ENCODE measurements around the gene NQO1. TPM values are rescaled to one million over a fixed set of nuclear protein-coding genes. Genes with fewer than 3 reads are reported as not detected.

The NQO1 gene
- total and polyA plus RNA-seq, 9 of the 15 experiments (the other 6 are each of a cell fraction or from before 2014, with no cell fraction given) = 96.7 to 198 (median 122) TPM

DNA sequence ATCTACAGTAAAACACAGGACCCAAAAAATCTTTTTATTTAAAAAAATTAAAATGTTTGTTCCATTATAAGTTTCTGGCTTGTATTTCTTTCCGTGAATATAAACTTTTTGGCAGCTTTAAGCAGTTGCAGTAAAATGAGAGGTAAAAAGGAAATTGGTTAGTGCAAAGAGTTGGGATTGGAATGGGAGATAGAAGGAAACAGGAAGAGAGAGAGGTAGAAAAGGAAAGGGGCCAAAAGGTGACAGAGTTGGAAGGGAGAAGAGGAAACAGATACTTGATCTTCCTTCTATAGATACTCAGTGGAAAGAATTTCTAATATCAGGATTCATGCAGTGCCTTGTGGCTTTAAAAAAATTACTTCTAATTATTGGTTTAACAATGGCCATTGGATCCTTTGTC lies 63.5 kb downstream of the NQO1 start:
- no peaks in the 10 kb centered on the region for H3K27me3 ChIP-seq (ENCODE audit: control insufficient read depth in 2 of 2, insufficient read depth in 2 of 2, low read length in 2 of 2)
- TF ChIP-seq SIX5 (IDR thresholded peaks at IDR 0.05; ENCODE audit: borderline replicate concordance in 1 of 2, insufficient read depth in 1 of 2, low read depth in 1 of 2, low read length in 2 of 2) (no peak), RHOXF2B (CRISPR knock-in tag; conservative IDR thresholded peaks at IDR 0.05) (no peak), MAX (CRISPR knock-in tag; IDR thresholded peaks at IDR 0.05) (no peak), PHTF2 (CRISPR knock-in tag; IDR thresholded peaks at IDR 0.05) (no peak)
- H3K9me1 ChIP-seq (ENCODE audit: control insufficient read depth, insufficient read depth, low read length) = no peaks in the 10 kb centered on the region
- H3K9me3 ChIP-seq (replicated peaks; ENCODE audit: control insufficient read depth, insufficient read depth, low read depth, low read length) = no peaks in the 10 kb centered on the region
- H2AFZ ChIP-seq (ENCODE audit: low read depth, low read length) = no peak overlapping the region
- H3K4me3 ChIP-seq = no peak overlapping the region
- no peaks in the 10 kb centered on the region for H4K20me1 ChIP-seq (replicated peaks; ENCODE audit: control insufficient read depth, insufficient read depth, low read length)
- FAIRE-seq = no peak
- POLR2A ChIA-PET = interaction anchor here (1.1 kb wide), 1 partner anchor 8 kb away, joined by 4 read pairs; no protein-coding TSS in a partner anchor
- no TSS peak for BruUV-seq (replicated peaks)
- in situ Hi-C loops (cut with MboI) (no loop called here), intact Hi-C loops (cut with micrococcal nuclease) (no loop called here)
- H3K9ac ChIP-seq (ENCODE audit: insufficient read depth in 1 of 2, low read depth in 2 of 2, low read length in 2 of 2) = no peak overlapping the region
- WGBS (ENCODE audit: insufficient coverage, low coverage, missing lambda C conversion rate) = 55% methylated on average over 1 of the region's 1 CpG
- no peaks in the 10 kb centered on the region for H3K4me1 ChIP-seq (replicated peaks in 1 of 2; ENCODE audit: control insufficient read depth in 2 of 2, insufficient read depth in 2 of 2, low read length in 2 of 2)
- CTCF ChIA-PET (ENCODE audit: low intra/inter-chr PET ratio) = no interaction called here
- no peak overlapping the region for H3K27ac ChIP-seq (ENCODE audit: extremely low read depth, low read depth, low read length)
- H3K36me3 ChIP-seq (ENCODE audit: control insufficient read depth, insufficient read depth, low read length) = peaks cover 34% of the 10 kb centered on the region
- H3K79me2 ChIP-seq (ENCODE audit: control insufficient read depth, insufficient read depth, low read length) = no peaks in the 10 kb centered on the region
- DNase-seq (ENCODE audit: extremely low read depth in 1 of 4, low spot score in 3 of 4) = no peak
- no peak overlapping the region for H3K4me2 ChIP-seq (ENCODE audit: insufficient read depth, low read length)
- no peak for ATAC-seq

GRCh38 chr16:69660166-69660565 lies 66.2 kb downstream of the NQO1 start:
- H3K9me3 ChIP-seq (replicated peaks; ENCODE audit: control insufficient read depth, insufficient read depth, low read depth, low read length) = no peaks in the 10 kb centered on the region
- H3K27me3 ChIP-seq (ENCODE audit: control insufficient read depth in 2 of 2, insufficient read depth in 2 of 2, low read length in 2 of 2) = no peaks in the 10 kb centered on the region
- no TSS peak for BruUV-seq (replicated peaks)
- ATAC-seq = no peak
- no peak overlapping the region for H3K4me3 ChIP-seq
- H4K20me1 ChIP-seq (replicated peaks; ENCODE audit: control insufficient read depth, insufficient read depth, low read length) = no peaks in the 10 kb centered on the region
- ChIA-PET CTCF (ENCODE audit: low intra/inter-chr PET ratio) (no interaction called here), POLR2A (interaction anchor here (0.7 to 1.3 kb wide), 2 partner anchors 9 to 36 kb away, joined by 3 to 4 read pairs; no protein-coding TSS in a partner anchor)
- in situ Hi-C loops (cut with MboI) (no loop called here), intact Hi-C loops (cut with micrococcal nuclease) (no loop called here)
- H3K4me2 ChIP-seq (ENCODE audit: insufficient read depth, low read length) = no peak overlapping the region
- WGBS (ENCODE audit: insufficient coverage, low coverage, missing lambda C conversion rate) = 95% methylated on average over 4 of the region's 4 CpGs
- no peak overlapping the region for H3K27ac ChIP-seq (ENCODE audit: extremely low read depth, low read depth, low read length)
- no peak for DNase-seq (ENCODE audit: extremely low read depth in 1 of 4, low spot score in 3 of 4)
- H2AFZ ChIP-seq (ENCODE audit: low read depth, low read length) = no peak overlapping the region
- H3K4me1 ChIP-seq (replicated peaks in 1 of 2; ENCODE audit: control insufficient read depth in 2 of 2, insufficient read depth in 2 of 2, low read length in 2 of 2) = no peaks in the 10 kb centered on the region
- peaks cover 49% of the 10 kb centered on the region for H3K36me3 ChIP-seq (ENCODE audit: control insufficient read depth, insufficient read depth, low read length)
- H3K9ac ChIP-seq (ENCODE audit: insufficient read depth in 1 of 2, low read depth in 2 of 2, low read length in 2 of 2) = no peak overlapping the region
- no peak for FAIRE-seq
- no peaks in the 10 kb centered on the region for H3K9me1 ChIP-seq (ENCODE audit: control insufficient read depth, insufficient read depth, low read length)
- no peaks in the 10 kb centered on the region for H3K79me2 ChIP-seq (ENCODE audit: control insufficient read depth, insufficient read depth, low read length)
- no peak for TF ChIP-seq DIDO1 (tag; IDR thresholded peaks at IDR 0.05; ENCODE audit: low read depth)
- TF ChIP-seq, protein P1, sequence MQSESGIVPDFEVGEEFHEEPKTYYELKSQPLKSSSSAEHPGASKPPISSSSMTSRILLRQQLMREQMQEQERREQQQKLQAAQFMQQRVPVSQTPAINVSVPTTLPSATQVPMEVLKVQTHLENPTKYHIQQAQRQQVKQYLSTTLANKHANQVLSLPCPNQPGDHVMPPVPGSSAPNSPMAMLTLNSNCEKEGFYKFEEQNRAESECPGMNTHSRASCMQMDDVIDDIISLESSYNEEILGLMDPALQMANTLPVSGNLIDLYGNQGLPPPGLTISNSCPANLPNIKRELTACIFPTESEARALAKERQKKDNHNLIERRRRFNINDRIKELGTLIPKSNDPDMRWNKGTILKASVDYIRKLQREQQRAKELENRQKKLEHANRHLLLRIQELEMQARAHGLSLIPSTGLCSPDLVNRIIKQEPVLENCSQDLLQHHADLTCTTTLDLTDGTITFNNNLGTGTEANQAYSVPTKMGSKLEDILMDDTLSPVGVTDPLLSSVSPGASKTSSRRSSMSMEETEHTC (IDR thresholded peaks at IDR 0.05) = no peak
- no peak for TF ChIP-seq MCM3 (IDR thresholded peaks at IDR 0.05)
- TF ChIP-seq NUFIP1 (IDR thresholded peaks at IDR 0.05; ENCODE audit: partially characterized antibody) = no peak
- TF ChIP-seq, protein P2, sequence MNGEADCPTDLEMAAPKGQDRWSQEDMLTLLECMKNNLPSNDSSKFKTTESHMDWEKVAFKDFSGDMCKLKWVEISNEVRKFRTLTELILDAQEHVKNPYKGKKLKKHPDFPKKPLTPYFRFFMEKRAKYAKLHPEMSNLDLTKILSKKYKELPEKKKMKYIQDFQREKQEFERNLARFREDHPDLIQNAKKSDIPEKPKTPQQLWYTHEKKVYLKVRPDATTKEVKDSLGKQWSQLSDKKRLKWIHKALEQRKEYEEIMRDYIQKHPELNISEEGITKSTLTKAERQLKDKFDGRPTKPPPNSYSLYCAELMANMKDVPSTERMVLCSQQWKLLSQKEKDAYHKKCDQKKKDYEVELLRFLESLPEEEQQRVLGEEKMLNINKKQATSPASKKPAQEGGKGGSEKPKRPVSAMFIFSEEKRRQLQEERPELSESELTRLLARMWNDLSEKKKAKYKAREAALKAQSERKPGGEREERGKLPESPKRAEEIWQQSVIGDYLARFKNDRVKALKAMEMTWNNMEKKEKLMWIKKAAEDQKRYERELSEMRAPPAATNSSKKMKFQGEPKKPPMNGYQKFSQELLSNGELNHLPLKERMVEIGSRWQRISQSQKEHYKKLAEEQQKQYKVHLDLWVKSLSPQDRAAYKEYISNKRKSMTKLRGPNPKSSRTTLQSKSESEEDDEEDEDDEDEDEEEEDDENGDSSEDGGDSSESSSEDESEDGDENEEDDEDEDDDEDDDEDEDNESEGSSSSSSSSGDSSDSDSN (IDR thresholded peaks at IDR 0.05; ENCODE audit: borderline replicate concordance in 1 of 2, low read depth in 2 of 2, low read length in 2 of 2) = no peak
- TF ChIP-seq ATF2 (CRISPR knock-in tag; IDR thresholded peaks at IDR 0.05) = no peak
- TF ChIP-seq MYNN (IDR thresholded peaks at IDR 0.05) = no peak
- no peak for TF ChIP-seq MYNN (CRISPR knock-in tag; IDR thresholded peaks at IDR 0.05)

All from K562 (cell line).